Prostate gland (tissue), 2 donors: ENCODE measurements around the gene PBX4. TPM values are rescaled to one million over a fixed set of nuclear protein-coding genes. Genes with fewer than 3 reads are reported as not detected.
A peak's percentile ranks its signal among the peaks of the same experiment; 100 is the strongest.

ENCODE experiments used
- DNase-seq: peaks from one replicate; pipeline ENCODE4 v3.0.0-alpha.2; 2019; ENCODE audit warnings: low spot score
- H3K27ac ChIP-seq, 2 donors: fragments of 200-600 bp; sonication (generic); 2 replicates each; pipeline ENCODE4 v1.5.1; 2017 to 2019
- H3K27me3 ChIP-seq: fragments of 200-600 bp; sonication (generic); replicated peaks from 2 replicates; pipeline ENCODE4 v1.5.1; 2019; ENCODE audit not compliant: insufficient read depth
- H3K36me3 ChIP-seq, 2 donors: fragments of 200-600 bp; sonication (generic); 1 replicate in 1 of 2; 2 replicates in 1 of 2; pipeline versions ENCODE4 v1.5.1 to v1.8.1; 2017 to 2019
- H3K4me1 ChIP-seq: fragments of 200-600 bp; sonication (generic); replicated peaks from 2 replicates; pipeline ENCODE4 v1.5.1; 2019
- H3K4me3 ChIP-seq, 2 donors: fragments of 200-600 bp; sonication (generic); 2 replicates each; pipeline ENCODE4 v1.5.1; 2017 to 2019
- H3K9me3 ChIP-seq: fragments of 200-600 bp; sonication (generic); 2 replicates; pipeline ENCODE4 v1.5.1; 2017
- CTCF ChIP-seq, 4 experiments: fragments of 200-600 bp in 2 of 4; fragments of 450-650 bp in 2 of 4; sonication (generic) in 2 of 4; IDR thresholded peaks; 1 replicate in 3 of 4; 2 replicates in 1 of 4; pipeline ENCODE4 v1.5.1; 2016 to 2019; ENCODE audit warnings: antibody characterized with exemption in 4 of 4, mild to moderate bottlenecking in 2 of 4, moderate library complexity in 2 of 4
- POLR2A ChIP-seq: fragments of 450-650 bp; IDR thresholded peaks from one replicate; pipeline ENCODE4 v1.6.1; 2016; ENCODE audit warnings: antibody characterized with exemption, mild to moderate bottlenecking
- POLR2AphosphoS5 ChIP-seq: sonication (generic); formaldehyde crosslinking; IDR thresholded peaks from one replicate; pipeline ENCODE4 v1.6.1; 2017; ENCODE audit warnings: antibody characterized with exemption
- WGBS: methylation state at CpG from one replicate; pipeline ENCODE4 v1.1.5; 2018; 5-methylcytosine and 5-hydroxymethylcytosine counted together
- intact Hi-C: fragments of 100-400 bp; cut with DNase I; formaldehyde crosslinking; loops from one replicate; pipeline ENCODE4 v1.14.2; 2022
- total RNA-seq, 2 donors: library from RNA; depleted of rRNA; stranded (reverse); fragments of >200 nt; gene quantifications; one replicate each; pipeline ENCODE4 v1.1.0, GENCODE V29; 2016

PBX4 gene
- total RNA-seq, 2 donors from 2014 or later, result 2.6 to 10.6 TPM

- DNase-seq, result peak; percentile 69
- Histone ChIP-seq H3K4me1 (peaks cover 3% of the 10 kb centered on the region), H3K27me3 (no peaks in the 10 kb centered on the region), H3K36me3 (no peaks in the 10 kb centered on the region), H3K9me3 (no peaks in the 10 kb centered on the region), H3K27ac (peak within 1 kb of the TSS; percentile 83 to 92), H3K4me3 (peak within 1 kb of the TSS; percentile 71 to 76)
- intact Hi-C loops, result no loop called here
- TF ChIP-seq POLR2AphosphoS5, result no peak
- TF ChIP-seq CTCF (IDR thresholded peaks at IDR 0.05), result peak in 1 of 4 experiments; percentile 13
- peak; percentile 39 for TF ChIP-seq POLR2A
- WGBS, result 3% methylated on average over 52 of the region's 87 CpGs
These were observed 9.4 kb upstream of the PBX4 start, which contains the start of gene LPAR2 for GRCh38 chr19:19627621-19628500. TSS of gene LPAR2 (minus strand) at chr19:19628220. CDS start at chr19:19627275, 945 bp downstream.

- H3K36me3 ChIP-seq, result no peaks in the 10 kb centered on the region
- no peak for TF ChIP-seq CTCF (IDR thresholded peaks at IDR 0.05)
- no peak for TF ChIP-seq POLR2AphosphoS5
- no peak for TF ChIP-seq POLR2A
- peak overlapping the region in 1 of 2 donors; percentile 92 for H3K27ac ChIP-seq
- no peaks in the 10 kb centered on the region for H3K27me3 ChIP-seq
- DNase-seq, result no peak
- H3K9me3 ChIP-seq, result no peaks in the 10 kb centered on the region
- H3K4me1 ChIP-seq, result peaks cover 3% of the 10 kb centered on the region
- 88% methylated on average over 48 of the region's 48 CpGs for WGBS
- intact Hi-C loops, result no loop called here
- H3K4me3 ChIP-seq, result peak overlapping the region in 1 of 2 donors; percentile 76
These were observed 8.3 kb upstream of the PBX4 start for GRCh38 chr19:19626516-19627472.

GRCh38 chr19:19624032-19624570 is 5.6 kb upstream of the PBX4 start:
- intact Hi-C loops, result no loop called here
- DNase-seq, result no peak
- no peak overlapping the region for H3K4me3 ChIP-seq
- 93% methylated on average over 19 of the region's 19 CpGs for WGBS
- no peaks in the 10 kb centered on the region for H3K9me3 ChIP-seq
- H3K27me3 ChIP-seq, result no peaks in the 10 kb centered on the region
- H3K36me3 ChIP-seq, result no peaks in the 10 kb centered on the region
- no peak overlapping the region for H3K27ac ChIP-seq
- H3K4me1 ChIP-seq, result peaks cover 3% of the 10 kb centered on the region
- TF ChIP-seq POLR2AphosphoS5 (no peak), CTCF (IDR thresholded peaks at IDR 0.05) (no peak), POLR2A (no peak)

- no peak overlapping the region for H3K27ac ChIP-seq
- DNase-seq, result no peak
- 56% methylated on average over 5 of the region's 5 CpGs for WGBS
These were observed 4.9 kb upstream of the PBX4 start for GRCh38 chr19:19623383-19623782.

More at GRCh38 chr19:19623383-19623782, 4.9 kb upstream of the PBX4 start:
- no peaks in the 10 kb centered on the region for H3K9me3 ChIP-seq
- TF ChIP-seq POLR2AphosphoS5 (no peak), POLR2A (no peak), CTCF (IDR thresholded peaks at IDR 0.05) (no peak)
- H3K4me3 ChIP-seq, result no peak overlapping the region
- intact Hi-C loops, result no loop called here
- H3K4me1 ChIP-seq, result peaks cover 3% of the 10 kb centered on the region
- H3K27me3 ChIP-seq, result no peaks in the 10 kb centered on the region
- H3K36me3 ChIP-seq, result no peaks in the 10 kb centered on the region
